ENCODE measurements around the gene TNP2.

Gene TNP2

GRCh38 chr16:11251525-11252481, 17.3 kb downstream of the TNP2 start:
- H3K27ac ChIP-seq (ENCODE audit: low read depth, low read length), result no peak overlapping the region

GRCh38 chr16:11250786-11251524, 18.2 kb downstream of the TNP2 start:
- Histone ChIP-seq H3K4me3 (ENCODE audit: low read depth in 1 of 2, low read length in 2 of 2) (no peak overlapping the region), H3K9ac (ENCODE audit: low read length) (no peak overlapping the region), H3K9me3 (ENCODE audit: low read length) (no peaks in the 10 kb centered on the region), H3K4me1 (ENCODE audit: insufficient read depth, low read length) (peaks cover 17% of the 10 kb centered on the region), H3K27ac (ENCODE audit: low read depth, low read length) (no peak overlapping the region), H3K36me3 (ENCODE audit: insufficient read depth, low read length) (no peaks in the 10 kb centered on the region), H3K27me3 (ENCODE audit: control insufficient read depth in 1 of 2, insufficient read depth in 2 of 2, low read length in 2 of 2) (no peaks in the 10 kb centered on the region)

More at GRCh38 chr16:11251525-11252481, 17.3 kb downstream of the TNP2 start:
- no peaks in the 10 kb centered on the region for H3K27me3 ChIP-seq (ENCODE audit: control insufficient read depth in 1 of 2, insufficient read depth in 2 of 2, low read length in 2 of 2)
- no peak overlapping the region for H3K9ac ChIP-seq (ENCODE audit: low read length)
- no peaks in the 10 kb centered on the region for H3K9me3 ChIP-seq (ENCODE audit: low read length)
- H3K4me3 ChIP-seq (ENCODE audit: low read depth in 1 of 2, low read length in 2 of 2), result no peak overlapping the region
- peaks cover 18% of the 10 kb centered on the region for H3K4me1 ChIP-seq (ENCODE audit: insufficient read depth, low read length)
- H3K36me3 ChIP-seq (ENCODE audit: insufficient read depth, low read length), result no peaks in the 10 kb centered on the region

GRCh38 chr16:11250091-11250785, 18.9 kb downstream of the TNP2 start:
- Histone ChIP-seq H3K36me3 (ENCODE audit: insufficient read depth, low read length) (no peaks in the 10 kb centered on the region), H3K27me3 (ENCODE audit: control insufficient read depth in 1 of 2, insufficient read depth in 2 of 2, low read length in 2 of 2) (no peaks in the 10 kb centered on the region), H3K9me3 (ENCODE audit: low read length) (no peaks in the 10 kb centered on the region), H3K9ac (ENCODE audit: low read length) (no peak overlapping the region), H3K27ac (ENCODE audit: low read depth, low read length) (no peak overlapping the region), H3K4me1 (ENCODE audit: insufficient read depth, low read length) (peaks cover 17% of the 10 kb centered on the region), H3K4me3 (ENCODE audit: low read depth in 1 of 2, low read length in 2 of 2) (no peak overlapping the region)

GRCh38 chr16:11249233-11250061, 19.7 kb downstream of the TNP2 start:
- H3K4me1 ChIP-seq (ENCODE audit: insufficient read depth, low read length), result peaks cover 15% of the 10 kb centered on the region
- H3K27me3 ChIP-seq (ENCODE audit: control insufficient read depth in 1 of 2, insufficient read depth in 2 of 2, low read length in 2 of 2), result no peaks in the 10 kb centered on the region
- H3K9ac ChIP-seq (ENCODE audit: low read length), result no peak overlapping the region
- no peaks in the 10 kb centered on the region for H3K36me3 ChIP-seq (ENCODE audit: insufficient read depth, low read length)
- no peak overlapping the region for H3K27ac ChIP-seq (ENCODE audit: low read depth, low read length)
- no peak overlapping the region for H3K4me3 ChIP-seq (ENCODE audit: low read depth in 1 of 2, low read length in 2 of 2)
- H3K9me3 ChIP-seq (ENCODE audit: low read length), result no peaks in the 10 kb centered on the region

GRCh38 chr16:11248133-11248532, 21.0 kb downstream of the TNP2 start:
- Histone ChIP-seq H3K36me3 (ENCODE audit: insufficient read depth, low read length) (no peaks in the 10 kb centered on the region), H3K9me3 (ENCODE audit: low read length) (no peaks in the 10 kb centered on the region), H3K27ac (ENCODE audit: low read depth, low read length) (no peak overlapping the region), H3K4me3 (ENCODE audit: low read depth in 1 of 2, low read length in 2 of 2) (no peak overlapping the region), H3K9ac (ENCODE audit: low read length) (no peak overlapping the region), H3K4me1 (ENCODE audit: insufficient read depth, low read length) (peaks cover 4% of the 10 kb centered on the region), H3K27me3 (ENCODE audit: control insufficient read depth in 1 of 2, insufficient read depth in 2 of 2, low read length in 2 of 2) (no peaks in the 10 kb centered on the region)

- Histone ChIP-seq H3K4me3 (ENCODE audit: low read depth in 1 of 2, low read length in 2 of 2) (no peak overlapping the region), H3K27ac (ENCODE audit: low read depth, low read length) (no peak overlapping the region), H3K9ac (ENCODE audit: low read length) (no peak overlapping the region), H3K9me3 (ENCODE audit: low read length) (no peaks in the 10 kb centered on the region), H3K36me3 (ENCODE audit: insufficient read depth, low read length) (no peaks in the 10 kb centered on the region), H3K27me3 (ENCODE audit: control insufficient read depth in 1 of 2, insufficient read depth in 2 of 2, low read length in 2 of 2) (no peaks in the 10 kb centered on the region), H3K4me1 (ENCODE audit: insufficient read depth, low read length) (no peaks in the 10 kb centered on the region)
Observed at GRCh38 chr16:11245988-11246387, 23.1 kb downstream of the TNP2 start.

- Histone ChIP-seq H3K4me1 (ENCODE audit: insufficient read depth, low read length) (no peaks in the 10 kb centered on the region), H3K27ac (ENCODE audit: low read depth, low read length) (no peak overlapping the region), H3K9ac (ENCODE audit: low read length) (no peak overlapping the region), H3K36me3 (ENCODE audit: insufficient read depth, low read length) (no peaks in the 10 kb centered on the region), H3K4me3 (ENCODE audit: low read depth in 1 of 2, low read length in 2 of 2) (no peak overlapping the region), H3K27me3 (ENCODE audit: control insufficient read depth in 1 of 2, insufficient read depth in 2 of 2, low read length in 2 of 2) (no peaks in the 10 kb centered on the region), H3K9me3 (ENCODE audit: low read length) (no peaks in the 10 kb centered on the region)
Observed at GRCh38 chr16:11245222-11245737, 23.8 kb downstream of the TNP2 start.

- H3K9me3 ChIP-seq (ENCODE audit: low read length), result no peaks in the 10 kb centered on the region
- H3K27me3 ChIP-seq (ENCODE audit: control insufficient read depth in 1 of 2, insufficient read depth in 2 of 2, low read length in 2 of 2), result no peaks in the 10 kb centered on the region
- no peak overlapping the region for H3K27ac ChIP-seq (ENCODE audit: low read depth, low read length)
- no peak overlapping the region for H3K4me3 ChIP-seq (ENCODE audit: low read depth in 1 of 2, low read length in 2 of 2)
- no peaks in the 10 kb centered on the region for H3K36me3 ChIP-seq (ENCODE audit: insufficient read depth, low read length)
- no peak overlapping the region for H3K9ac ChIP-seq (ENCODE audit: low read length)
- H3K4me1 ChIP-seq (ENCODE audit: insufficient read depth, low read length), result no peaks in the 10 kb centered on the region
Observed at GRCh38 chr16:11242658-11243057, 26.5 kb downstream of the TNP2 start.

GRCh38 chr16:11241480-11242204, 27.5 kb downstream of the TNP2 start:
- H3K9me3 ChIP-seq (ENCODE audit: low read length), result no peaks in the 10 kb centered on the region
- H3K4me3 ChIP-seq (ENCODE audit: low read depth in 1 of 2, low read length in 2 of 2), result no peak overlapping the region
- H3K4me1 ChIP-seq (ENCODE audit: insufficient read depth, low read length), result no peaks in the 10 kb centered on the region
- no peaks in the 10 kb centered on the region for H3K36me3 ChIP-seq (ENCODE audit: insufficient read depth, low read length)
- no peaks in the 10 kb centered on the region for H3K27me3 ChIP-seq (ENCODE audit: control insufficient read depth in 1 of 2, insufficient read depth in 2 of 2, low read length in 2 of 2)
- no peak overlapping the region for H3K9ac ChIP-seq (ENCODE audit: low read length)
- no peak overlapping the region for H3K27ac ChIP-seq (ENCODE audit: low read depth, low read length)
